GM12878 (cell line): ENCODE measurements around the gene SEPTIN6. TPM values are rescaled to one million over a fixed set of nuclear protein-coding genes. Genes with fewer than 3 reads are reported as not detected.

Experiments used
- ASH2L ChIP-seq: fragments of 300-600, 200-600 bp; sonication (generic); IDR thresholded peaks from 2 replicates; pipeline ENCODE4 v1.6.1; 2017; ENCODE audit warnings: low read depth, mild to moderate bottlenecking, borderline replicate concordance
- BACH1 ChIP-seq: fragments of 450-650 bp; IDR thresholded peaks from 2 replicates; pipeline ENCODE4 v1.6.1; 2017; ENCODE audit warnings: mild to moderate bottlenecking, borderline replicate concordance
- CREM ChIP-seq: IDR thresholded peaks from 2 replicates; pipeline ENCODE4 v1.6.1; 2014; ENCODE audit warnings: antibody characterized with exemption, low read depth
- ESRRA ChIP-seq: IDR thresholded peaks from 2 replicates; pipeline ENCODE4 v1.6.1; 2012; ENCODE audit warnings: mild to moderate bottlenecking, low read length, improper control_type of control experiment
- HDAC6 ChIP-seq: fragments of 200-600 bp; sonication (generic); IDR thresholded peaks from one replicate; pipeline ENCODE4 v1.8.0; 2017; ENCODE audit warnings: antibody characterized with exemption; ENCODE audit not compliant: unreplicated experiment
- HDGF ChIP-seq: fragments of 450-650 bp; IDR thresholded peaks from 2 replicates; pipeline ENCODE4 v1.6.1; 2016; ENCODE audit warnings: antibody characterized with exemption
- MYC ChIP-seq: IDR thresholded peaks from 2 replicates; pipeline ENCODE4 v1.6.1; 2011; ENCODE audit warnings: mild to moderate bottlenecking, low read length, moderate library complexity, inconsistent platforms; ENCODE audit not compliant: insufficient read depth, insufficient replicate concordance, insufficient read length, severe bottlenecking
- POLR2AphosphoS2 ChIP-seq: IDR thresholded peaks from 2 replicates; pipeline ENCODE4 v1.6.1; 2011; ENCODE audit warnings: low read depth, mild to moderate bottlenecking, low read length, improper control_type of control experiment, moderate library complexity
- RAD21 ChIP-seq: IDR thresholded peaks from 2 replicates; pipeline ENCODE4 v1.6.1; 2011; ENCODE audit warnings: mild to moderate bottlenecking, low read depth, low read length, moderate library complexity; ENCODE audit not compliant: insufficient read depth
- RFX5 ChIP-seq: IDR thresholded peaks from 2 replicates; pipeline ENCODE4 v1.6.1; 2011; ENCODE audit warnings: low read depth, low read length, improper control_type of control experiment
- SIN3A ChIP-seq: IDR thresholded peaks from 2 replicates; pipeline ENCODE4 v1.6.1; 2012; ENCODE audit warnings: low read depth, low read length, improper control_type of control experiment
- SIX5 ChIP-seq: IDR thresholded peaks from 2 replicates; pipeline ENCODE4 v1.6.1; 2011; ENCODE audit warnings: mild to moderate bottlenecking, low read depth, low read length, moderate library complexity; ENCODE audit not compliant: severe bottlenecking
- SMC3 ChIP-seq: IDR thresholded peaks from 2 replicates; pipeline ENCODE4 v1.6.1; 2011; ENCODE audit warnings: low read length, improper control_type of control experiment, borderline replicate concordance
- SPI1 ChIP-seq: IDR thresholded peaks from 2 replicates; pipeline ENCODE4 v1.6.1; 2011; ENCODE audit warnings: low read depth, mild to moderate bottlenecking, low read length, moderate library complexity, borderline replicate concordance; ENCODE audit not compliant: insufficient read depth
- SREBF1 ChIP-seq: IDR thresholded peaks from 2 replicates; pipeline ENCODE4 v1.6.1; 2012; ENCODE audit warnings: mild to moderate bottlenecking, low read length
- TARDBP ChIP-seq: IDR thresholded peaks from 2 replicates; pipeline ENCODE4 v1.6.1; 2016; ENCODE audit warnings: borderline replicate concordance
- USF2 ChIP-seq: IDR thresholded peaks from 2 replicates; pipeline ENCODE4 v1.6.1; 2011; ENCODE audit warnings: low read depth, low read length, improper control_type of control experiment, borderline replicate concordance
- ZBED1 ChIP-seq: IDR thresholded peaks from 2 replicates; pipeline ENCODE4 v1.6.1; 2016; ENCODE audit warnings: borderline replicate concordance
- ZNF217 ChIP-seq: fragments of 450-650 bp; IDR thresholded peaks from 2 replicates; pipeline ENCODE4 v1.6.1; 2017; ENCODE audit warnings: antibody characterized with exemption, mild to moderate bottlenecking
- polyA plus RNA-seq, 11 experiments: library from polyadenylated mRNA; depleted of rRNA in 4 of 11; unstranded in 6 of 11; stranded (reverse) in 5 of 11; fragments of >200 nt; fragmentation: Nextera tagmentation in 4 of 11; fragmentation: Illumina TruSeq in 1 of 11; extraction: Ambion mirVana in 4 of 11; extraction: Trizol in 1 of 11; gene quantifications; 1 replicate in 1 of 11; 2 replicates in 10 of 11; pipeline versions ENCODE4 v1.2.1 to v1.2.3, GENCODE V29; 2011 to 2016; ENCODE audit warnings: inconsistent platforms in 2 of 11, missing spikeins in 2 of 11, low read depth in 1 of 11
- total RNA-seq, 4 experiments: library from RNA; depleted of rRNA in 3 of 4; stranded (reverse); fragments of >200 nt in 3 of 4; fragmentation: Illumina TruSeq in 1 of 4; extraction: Trizol in 1 of 4; gene quantifications; 2 replicates each; pipeline versions ENCODE4 v1.2.1 to v1.2.3, GENCODE V29; 2013 to 2021
- TF ChIP-seq, protein P1 (sequence below): fragments of 450-650 bp; IDR thresholded peaks from 2 replicates; pipeline ENCODE4 v1.6.1; 2017; ENCODE audit warnings: borderline replicate concordance
- TF ChIP-seq, protein P2 (sequence below): fragments of 450-650 bp; formaldehyde crosslinking; IDR thresholded peaks from 2 replicates; pipeline ENCODE4 v1.4.0; 2020; ENCODE audit warnings: mild to moderate bottlenecking, moderate library complexity
- TF ChIP-seq, protein P3 (sequence below): fragments of 450-650 bp; IDR thresholded peaks from 2 replicates; pipeline ENCODE4 v1.6.1; 2017; ENCODE audit warnings: mild to moderate bottlenecking, low read depth, inconsistent platforms; ENCODE audit not compliant: poor library complexity, severe bottlenecking

SEPTIN6 gene
- total and polyA plus RNA-seq, 10 of the 15 experiments (the other 5 are each of a cell fraction or from before 2014, with no cell fraction given) = 37.2 to 353 (median 154) TPM

DNA sequence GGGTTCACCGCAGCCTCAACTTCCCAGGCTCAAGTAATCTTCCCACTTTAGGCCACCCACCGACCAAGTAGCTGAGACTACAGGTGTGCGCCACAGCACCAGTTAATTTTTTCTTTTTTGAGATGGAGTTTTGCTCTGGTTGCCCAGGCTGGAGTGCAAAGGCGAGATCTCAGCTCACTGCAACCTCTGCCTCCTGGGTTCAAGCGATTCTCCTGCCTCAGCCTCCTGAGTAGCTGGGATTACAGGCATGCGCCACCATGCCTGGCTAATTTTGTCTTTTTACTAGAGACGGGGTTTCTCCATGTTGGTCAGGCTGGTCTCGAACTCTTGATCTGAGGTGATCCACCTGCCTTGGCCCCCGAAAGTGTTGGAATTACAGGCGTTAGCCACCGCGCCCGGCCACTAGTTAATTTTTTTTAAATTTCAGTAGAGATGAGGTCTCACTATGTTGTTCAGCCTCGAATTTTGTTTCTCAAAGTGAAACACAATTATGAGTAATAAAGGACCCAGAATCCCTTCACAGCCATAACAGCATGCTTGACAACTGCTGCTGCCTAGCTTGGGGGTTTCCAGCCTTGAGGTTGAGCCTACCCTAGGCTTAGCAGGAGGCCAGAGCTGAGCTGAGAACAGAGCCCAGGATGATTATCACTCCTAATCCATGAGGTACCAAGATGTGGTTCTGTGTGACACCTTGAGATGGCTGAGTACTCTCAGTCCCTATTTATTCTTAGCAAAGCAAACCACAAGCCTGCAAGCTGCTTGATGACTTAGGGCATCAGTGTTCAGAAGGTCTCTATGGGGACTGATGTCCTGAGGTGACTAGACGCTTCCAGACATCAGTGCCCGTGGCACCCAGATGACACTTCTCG is 45.2 kb downstream of the SEPTIN6 start (continued):
- TF ChIP-seq SIN3A (no peak), SIX5 (no peak), MYC (no peak), HDAC6 (no peak), RAD21 (no peak), BACH1 (peak; percentile 76; the same call in 1 of the 2 replicates), SREBF1 (no peak), HDGF (no peak; the same call in 1 of the 2 replicates), ZBED1 (peak; percentile 78; the same call in 1 of the 2 replicates), USF2 (no peak), CREM (peak; percentile 83), SMC3 (no peak), ZNF217 (peak; percentile 99), TARDBP (no peak), SPI1 (no peak), POLR2AphosphoS2 (no peak), RFX5 (no peak; the same call in 1 of the 2 replicates), ESRRA (no peak), ASH2L (no peak)
- TF ChIP-seq, protein P1, sequence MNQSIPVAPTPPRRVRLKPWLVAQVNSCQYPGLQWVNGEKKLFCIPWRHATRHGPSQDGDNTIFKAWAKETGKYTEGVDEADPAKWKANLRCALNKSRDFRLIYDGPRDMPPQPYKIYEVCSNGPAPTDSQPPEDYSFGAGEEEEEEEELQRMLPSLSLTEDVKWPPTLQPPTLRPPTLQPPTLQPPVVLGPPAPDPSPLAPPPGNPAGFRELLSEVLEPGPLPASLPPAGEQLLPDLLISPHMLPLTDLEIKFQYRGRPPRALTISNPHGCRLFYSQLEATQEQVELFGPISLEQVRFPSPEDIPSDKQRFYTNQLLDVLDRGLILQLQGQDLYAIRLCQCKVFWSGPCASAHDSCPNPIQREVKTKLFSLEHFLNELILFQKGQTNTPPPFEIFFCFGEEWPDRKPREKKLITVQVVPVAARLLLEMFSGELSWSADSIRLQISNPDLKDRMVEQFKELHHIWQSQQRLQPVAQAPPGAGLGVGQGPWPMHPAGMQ = no peak
- TF ChIP-seq, protein P2, sequence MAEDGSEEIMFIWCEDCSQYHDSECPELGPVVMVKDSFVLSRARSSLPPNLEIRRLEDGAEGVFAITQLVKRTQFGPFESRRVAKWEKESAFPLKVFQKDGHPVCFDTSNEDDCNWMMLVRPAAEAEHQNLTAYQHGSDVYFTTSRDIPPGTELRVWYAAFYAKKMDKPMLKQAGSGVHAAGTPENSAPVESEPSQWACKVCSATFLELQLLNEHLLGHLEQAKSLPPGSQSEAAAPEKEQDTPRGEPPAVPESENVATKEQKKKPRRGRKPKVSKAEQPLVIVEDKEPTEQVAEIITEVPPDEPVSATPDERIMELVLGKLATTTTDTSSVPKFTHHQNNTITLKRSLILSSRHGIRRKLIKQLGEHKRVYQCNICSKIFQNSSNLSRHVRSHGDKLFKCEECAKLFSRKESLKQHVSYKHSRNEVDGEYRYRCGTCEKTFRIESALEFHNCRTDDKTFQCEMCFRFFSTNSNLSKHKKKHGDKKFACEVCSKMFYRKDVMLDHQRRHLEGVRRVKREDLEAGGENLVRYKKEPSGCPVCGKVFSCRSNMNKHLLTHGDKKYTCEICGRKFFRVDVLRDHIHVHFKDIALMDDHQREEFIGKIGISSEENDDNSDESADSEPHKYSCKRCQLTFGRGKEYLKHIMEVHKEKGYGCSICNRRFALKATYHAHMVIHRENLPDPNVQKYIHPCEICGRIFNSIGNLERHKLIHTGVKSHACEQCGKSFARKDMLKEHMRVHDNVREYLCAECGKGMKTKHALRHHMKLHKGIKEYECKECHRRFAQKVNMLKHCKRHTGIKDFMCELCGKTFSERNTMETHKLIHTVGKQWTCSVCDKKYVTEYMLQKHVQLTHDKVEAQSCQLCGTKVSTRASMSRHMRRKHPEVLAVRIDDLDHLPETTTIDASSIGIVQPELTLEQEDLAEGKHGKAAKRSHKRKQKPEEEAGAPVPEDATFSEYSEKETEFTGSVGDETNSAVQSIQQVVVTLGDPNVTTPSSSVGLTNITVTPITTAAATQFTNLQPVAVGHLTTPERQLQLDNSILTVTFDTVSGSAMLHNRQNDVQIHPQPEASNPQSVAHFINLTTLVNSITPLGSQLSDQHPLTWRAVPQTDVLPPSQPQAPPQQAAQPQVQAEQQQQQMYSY (CRISPR knock-in tag) = no peak
- TF ChIP-seq, protein P3, sequence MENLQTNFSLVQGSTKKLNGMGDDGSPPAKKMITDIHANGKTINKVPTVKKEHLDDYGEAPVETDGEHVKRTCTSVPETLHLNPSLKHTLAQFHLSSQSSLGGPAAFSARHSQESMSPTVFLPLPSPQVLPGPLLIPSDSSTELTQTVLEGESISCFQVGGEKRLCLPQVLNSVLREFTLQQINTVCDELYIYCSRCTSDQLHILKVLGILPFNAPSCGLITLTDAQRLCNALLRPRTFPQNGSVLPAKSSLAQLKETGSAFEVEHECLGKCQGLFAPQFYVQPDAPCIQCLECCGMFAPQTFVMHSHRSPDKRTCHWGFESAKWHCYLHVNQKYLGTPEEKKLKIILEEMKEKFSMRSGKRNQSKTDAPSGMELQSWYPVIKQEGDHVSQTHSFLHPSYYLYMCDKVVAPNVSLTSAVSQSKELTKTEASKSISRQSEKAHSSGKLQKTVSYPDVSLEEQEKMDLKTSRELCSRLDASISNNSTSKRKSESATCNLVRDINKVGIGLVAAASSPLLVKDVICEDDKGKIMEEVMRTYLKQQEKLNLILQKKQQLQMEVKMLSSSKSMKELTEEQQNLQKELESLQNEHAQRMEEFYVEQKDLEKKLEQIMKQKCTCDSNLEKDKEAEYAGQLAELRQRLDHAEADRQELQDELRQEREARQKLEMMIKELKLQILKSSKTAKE = peak; percentile 97
